ENCODE measurements around the gene TCF12.

The TCF12 gene

GRCh38 chr15:57218826-57219576, 300.6 kb downstream of the TCF12 start:
- no peak for DNase-seq (ENCODE audit: low read depth in 2 of 2)

- DNase-seq (ENCODE audit: low read depth in 2 of 2) = no peak
Measured at GRCh38 chr15:57220205-57220604, 301.8 kb downstream of the TCF12 start.

- DNase-seq (ENCODE audit: low read depth in 2 of 2) = no peak
Measured at GRCh38 chr15:57221134-57221533, 302.7 kb downstream of the TCF12 start.

GRCh38 chr15:57223345-57223744, 304.9 kb downstream of the TCF12 start:
- DNase-seq (ENCODE audit: low read depth in 2 of 2) = no peak

GRCh38 chr15:57223887-57224286, 305.4 kb downstream of the TCF12 start:
- no peak for DNase-seq (ENCODE audit: low read depth in 2 of 2)

- DNase-seq (ENCODE audit: low read depth in 2 of 2) = no peak
Measured at GRCh38 chr15:57224664-57225063, 306.2 kb downstream of the TCF12 start.

GRCh38 chr15:57227166-57227565, 308.7 kb downstream of the TCF12 start:
- DNase-seq (ENCODE audit: low read depth in 2 of 2) = no peak

GRCh38 chr15:57227899-57228298, 309.5 kb downstream of the TCF12 start:
- no peak for DNase-seq (ENCODE audit: low read depth in 2 of 2)

- no peak for DNase-seq (ENCODE audit: low read depth in 2 of 2)
Measured at GRCh38 chr15:57228395-57228794, 310.0 kb downstream of the TCF12 start.

- no peak for DNase-seq (ENCODE audit: low read depth in 2 of 2)
Measured at GRCh38 chr15:57229051-57229450, 310.6 kb downstream of the TCF12 start.

GRCh38 chr15:57231559-57231958, 313.1 kb downstream of the TCF12 start:
- DNase-seq (ENCODE audit: low read depth in 2 of 2) = no peak

GRCh38 chr15:57234156-57234555, 315.7 kb downstream of the TCF12 start:
- DNase-seq (ENCODE audit: low read depth in 2 of 2) = no peak

- DNase-seq (ENCODE audit: low read depth in 2 of 2) = no peak
Measured at GRCh38 chr15:57235186-57235585, 316.7 kb downstream of the TCF12 start.

- DNase-seq (ENCODE audit: low read depth in 2 of 2) = no peak
Measured at GRCh38 chr15:57235873-57236272, 317.4 kb downstream of the TCF12 start.

- DNase-seq (ENCODE audit: low read depth in 2 of 2) = no peak
Measured at GRCh38 chr15:57236561-57237300, 318.3 kb downstream of the TCF12 start.

GRCh38 chr15:57237301-57237642, 318.8 kb downstream of the TCF12 start:
- no peak for DNase-seq (ENCODE audit: low read depth in 2 of 2)

GRCh38 chr15:57237676-57238075, 319.2 kb downstream of the TCF12 start:
- DNase-seq (ENCODE audit: low read depth in 2 of 2) = no peak

- DNase-seq (ENCODE audit: low read depth in 2 of 2) = no peak
Measured at GRCh38 chr15:57245130-57245529, 326.7 kb downstream of the TCF12 start.

- DNase-seq (ENCODE audit: low read depth in 2 of 2) = no peak
Measured at GRCh38 chr15:57245714-57246113, 327.3 kb downstream of the TCF12 start.

- DNase-seq (ENCODE audit: low read depth in 2 of 2) = no peak
Measured at GRCh38 chr15:57248074-57248473, 329.6 kb downstream of the TCF12 start.

GRCh38 chr15:57251308-57251707, 332.9 kb downstream of the TCF12 start:
- DNase-seq (ENCODE audit: low read depth in 2 of 2) = no peak

GRCh38 chr15:57251941-57252340, 333.5 kb downstream of the TCF12 start:
- no peak for DNase-seq (ENCODE audit: low read depth in 2 of 2)

- DNase-seq (ENCODE audit: low read depth in 2 of 2) = no peak
Measured at GRCh38 chr15:57253082-57253481, 334.6 kb downstream of the TCF12 start.

Measured in stimulated activated CD8-positive, alpha-beta memory T cell treated with anti-CD3 and anti-CD28 coated beads, Interleukin-15, amount 100 ng/mL, for 48 hours (primary cell).